ENCODE measurements around the gene MRTFA. TPM values are rescaled to one million over a fixed set of nuclear protein-coding genes. Genes with fewer than 3 reads are reported as not detected.

The MRTFA gene
- total RNA-seq, 1 donor from 2014 or later = 105 TPM

DNA sequence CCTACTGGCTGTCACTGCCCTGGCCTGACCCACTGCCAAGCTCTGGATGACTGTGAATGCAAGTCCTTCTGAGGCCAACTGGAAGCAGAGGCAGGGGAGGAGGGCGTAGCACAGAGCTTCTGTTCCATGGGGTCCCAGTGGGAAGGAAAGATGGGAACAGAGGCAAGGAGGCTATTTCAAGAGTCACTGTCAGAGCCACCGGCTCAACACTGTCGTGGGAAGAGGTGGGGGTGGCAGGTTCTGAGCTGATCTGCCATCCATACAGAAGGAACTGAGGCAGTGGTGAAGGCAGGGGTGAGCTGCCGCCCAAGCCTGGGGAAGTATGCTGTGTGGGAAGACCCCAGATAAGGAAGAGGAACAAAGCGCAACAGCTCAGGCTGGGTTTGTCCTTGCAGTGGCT lies 211.4 kb downstream of the MRTFA start:
- no peak for DNase-seq (ENCODE audit: low spot score in 2 of 2, unreplicated experiment in 2 of 2)
- Mint-ChIP-seq H3K9me3 (no peaks in the 10 kb centered on the region), H3K27me3 (ENCODE audit: low read depth) (no peaks in the 10 kb centered on the region), H3K36me3 (peaks cover 29% of the 10 kb centered on the region), H3K4me1 (no peaks in the 10 kb centered on the region), H3K4me3 (no peak overlapping the region), H3K27ac (no peak overlapping the region)
- TF ChIP-seq, protein P1, sequence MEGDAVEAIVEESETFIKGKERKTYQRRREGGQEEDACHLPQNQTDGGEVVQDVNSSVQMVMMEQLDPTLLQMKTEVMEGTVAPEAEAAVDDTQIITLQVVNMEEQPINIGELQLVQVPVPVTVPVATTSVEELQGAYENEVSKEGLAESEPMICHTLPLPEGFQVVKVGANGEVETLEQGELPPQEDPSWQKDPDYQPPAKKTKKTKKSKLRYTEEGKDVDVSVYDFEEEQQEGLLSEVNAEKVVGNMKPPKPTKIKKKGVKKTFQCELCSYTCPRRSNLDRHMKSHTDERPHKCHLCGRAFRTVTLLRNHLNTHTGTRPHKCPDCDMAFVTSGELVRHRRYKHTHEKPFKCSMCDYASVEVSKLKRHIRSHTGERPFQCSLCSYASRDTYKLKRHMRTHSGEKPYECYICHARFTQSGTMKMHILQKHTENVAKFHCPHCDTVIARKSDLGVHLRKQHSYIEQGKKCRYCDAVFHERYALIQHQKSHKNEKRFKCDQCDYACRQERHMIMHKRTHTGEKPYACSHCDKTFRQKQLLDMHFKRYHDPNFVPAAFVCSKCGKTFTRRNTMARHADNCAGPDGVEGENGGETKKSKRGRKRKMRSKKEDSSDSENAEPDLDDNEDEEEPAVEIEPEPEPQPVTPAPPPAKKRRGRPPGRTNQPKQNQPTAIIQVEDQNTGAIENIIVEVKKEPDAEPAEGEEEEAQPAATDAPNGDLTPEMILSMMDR (IDR thresholded peaks at IDR 0.05; ENCODE audit: unreplicated experiment) = no peak

DNA sequence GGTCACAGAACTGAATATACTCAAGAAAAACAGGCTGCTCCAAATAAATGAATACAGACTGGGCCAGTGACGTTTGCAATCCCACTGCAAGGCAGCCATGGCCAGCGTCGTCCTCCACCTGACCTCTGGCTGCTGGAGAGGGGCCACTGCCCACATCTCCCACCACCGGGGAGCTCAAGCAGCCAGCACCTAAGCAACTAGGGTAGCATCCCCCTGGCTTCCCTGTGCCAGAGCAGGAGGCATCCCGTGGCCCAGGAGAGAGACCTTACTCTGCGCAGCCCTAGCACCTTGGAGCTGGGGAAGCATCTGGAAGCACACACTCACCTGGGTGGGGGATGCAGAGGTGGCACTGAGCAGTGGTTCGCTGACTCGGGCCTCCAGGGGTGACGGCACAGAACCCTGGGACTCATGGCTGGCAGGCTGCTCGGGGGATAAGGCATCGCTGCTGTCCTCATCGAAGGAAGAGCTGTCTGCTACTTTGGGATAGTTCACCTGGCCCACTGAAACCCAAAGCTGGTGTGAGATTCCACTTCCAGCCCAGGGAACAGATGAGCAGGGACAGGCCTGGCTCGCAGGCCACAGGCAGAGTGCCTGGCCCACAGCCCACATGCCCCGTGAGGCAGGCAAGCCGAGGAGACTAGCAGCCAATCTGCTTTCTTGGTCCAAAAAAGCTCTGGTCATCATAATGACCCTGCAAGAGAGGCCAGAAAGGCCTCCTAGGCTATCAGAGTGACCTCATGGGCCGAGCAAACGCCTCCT lies 212.5 kb downstream of the MRTFA start:
- Mint-ChIP-seq H3K9me3 (no peaks in the 10 kb centered on the region), H3K4me1 (no peaks in the 10 kb centered on the region), H3K27ac (no peak overlapping the region), H3K36me3 (peaks cover 29% of the 10 kb centered on the region), H3K4me3 (no peak overlapping the region), H3K27me3 (ENCODE audit: low read depth) (no peaks in the 10 kb centered on the region)
- DNase-seq (ENCODE audit: low spot score in 2 of 2, unreplicated experiment in 2 of 2) = no peak
- TF ChIP-seq, protein P1 (IDR thresholded peaks at IDR 0.05; ENCODE audit: unreplicated experiment) = no peak

GRCh38 chr22:40423310-40423688 lies 213.2 kb downstream of the MRTFA start:
- H3K27me3 Mint-ChIP-seq (ENCODE audit: low read depth) = no peaks in the 10 kb centered on the region
- H3K27ac Mint-ChIP-seq = no peak overlapping the region
- H3K4me1 Mint-ChIP-seq = no peaks in the 10 kb centered on the region
- no peaks in the 10 kb centered on the region for H3K9me3 Mint-ChIP-seq
- no peak overlapping the region for H3K4me3 Mint-ChIP-seq
- DNase-seq (ENCODE audit: low spot score in 2 of 2, unreplicated experiment in 2 of 2) = no peak
- H3K36me3 Mint-ChIP-seq = peaks cover 23% of the 10 kb centered on the region
- TF ChIP-seq, protein P1 (IDR thresholded peaks at IDR 0.05; ENCODE audit: unreplicated experiment) = no peak

- DNase-seq (ENCODE audit: low spot score in 2 of 2, unreplicated experiment in 2 of 2) = no peak
- Mint-ChIP-seq H3K27me3 (ENCODE audit: low read depth) (no peaks in the 10 kb centered on the region), H3K9me3 (no peaks in the 10 kb centered on the region), H3K4me3 (no peak overlapping the region), H3K36me3 (peaks cover 23% of the 10 kb centered on the region), H3K4me1 (no peaks in the 10 kb centered on the region), H3K27ac (no peak overlapping the region)
- TF ChIP-seq, protein P1 (IDR thresholded peaks at IDR 0.05; ENCODE audit: unreplicated experiment) = no peak
Observed at GRCh38 chr22:40422558-40423309, 213.8 kb downstream of the MRTFA start.

GRCh38 chr22:40421941-40422340 lies 214.6 kb downstream of the MRTFA start:
- TF ChIP-seq, protein P1 (IDR thresholded peaks at IDR 0.05; ENCODE audit: unreplicated experiment) = no peak
- peaks cover 23% of the 10 kb centered on the region for H3K36me3 Mint-ChIP-seq
- peak overlapping the region; percentile 2 for H3K27ac Mint-ChIP-seq
- H3K4me3 Mint-ChIP-seq = no peak overlapping the region
- no peak for DNase-seq (ENCODE audit: low spot score in 2 of 2, unreplicated experiment in 2 of 2)
- no peaks in the 10 kb centered on the region for H3K4me1 Mint-ChIP-seq
- H3K9me3 Mint-ChIP-seq = no peaks in the 10 kb centered on the region
- H3K27me3 Mint-ChIP-seq (ENCODE audit: low read depth) = no peaks in the 10 kb centered on the region

All from mesothelial cell of epicardium (in vitro differentiated cells).